Thoracic aorta (tissue), 2 donors: ENCODE measurements around the gene SSC5D. TPM values are rescaled to one million over a fixed set of nuclear protein-coding genes. Genes with fewer than 3 reads are reported as not detected.
"Not testable (repeated sequence)": the region's sequence is repeated elsewhere in the genome, so short reads cannot be mapped to it uniquely, and the experiment has no call there.

Source experiments
- ATAC-seq: fragments of 150-250 bp; one replicate; pipeline ENCODE4 v1.8.0; 2017; ENCODE audit warnings: low read depth; ENCODE audit not compliant: insufficient number of reproducible peaks, low FRiP score
- DNase-seq: peaks from one replicate; pipeline ENCODE4 v3.0.0-alpha.2; 2020; ENCODE audit warnings: low spot score
- H3K27ac ChIP-seq, 2 donors: fragments of 200-600 bp; sonication (generic); 1 replicate in 1 of 2; 2 replicates in 1 of 2; pipeline ENCODE4 v1.5.1; 2016; ENCODE audit warnings: mild to moderate bottlenecking in 2 of 2, moderate library complexity in 2 of 2
- H3K27me3 ChIP-seq: fragments of 200-600 bp; sonication (generic); replicated peaks from 2 replicates; pipeline ENCODE4 v1.6.0; 2016; ENCODE audit warnings: mild to moderate bottlenecking; ENCODE audit not compliant: insufficient read depth
- H3K36me3 ChIP-seq: fragments of 200-600 bp; sonication (generic); one replicate; pipeline ENCODE4 v1.5.1; 2016
- H3K4me1 ChIP-seq, 2 donors: fragments of 200-600 bp; sonication (generic); 1 replicate in 1 of 2; 2 replicates in 1 of 2; pipeline versions ENCODE4 v1.5.1 to v1.6.0; 2016; ENCODE audit warnings: low read depth in 2 of 2, mild to moderate bottlenecking in 1 of 2; ENCODE audit not compliant: control insufficient read depth in 1 of 2
- H3K4me3 ChIP-seq: fragments of 200-600 bp; sonication (generic); 2 replicates; pipeline ENCODE4 v1.5.1; 2016; ENCODE audit warnings: mild to moderate bottlenecking
- H3K9me3 ChIP-seq: fragments of 200-600 bp; sonication (generic); 2 replicates; pipeline ENCODE4 v1.5.1; 2016
- total RNA-seq, 2 donors: library from RNA; depleted of rRNA; stranded (reverse); fragments of >200 nt; gene quantifications; one replicate each; pipeline versions ENCODE4 v1.1.0 to v1.2.3, GENCODE V29; 2016
- TF ChIP-seq, protein P1 (sequence below): fragments of 200-600 bp; sonication (generic); IDR thresholded peaks from one replicate; pipeline ENCODE4 v1.5.1; 2019; ENCODE audit warnings: antibody characterized with exemption

SSC5D gene
- total RNA-seq, 2 donors from 2014 or later: 4.3 to 58.3 TPM

DNA sequence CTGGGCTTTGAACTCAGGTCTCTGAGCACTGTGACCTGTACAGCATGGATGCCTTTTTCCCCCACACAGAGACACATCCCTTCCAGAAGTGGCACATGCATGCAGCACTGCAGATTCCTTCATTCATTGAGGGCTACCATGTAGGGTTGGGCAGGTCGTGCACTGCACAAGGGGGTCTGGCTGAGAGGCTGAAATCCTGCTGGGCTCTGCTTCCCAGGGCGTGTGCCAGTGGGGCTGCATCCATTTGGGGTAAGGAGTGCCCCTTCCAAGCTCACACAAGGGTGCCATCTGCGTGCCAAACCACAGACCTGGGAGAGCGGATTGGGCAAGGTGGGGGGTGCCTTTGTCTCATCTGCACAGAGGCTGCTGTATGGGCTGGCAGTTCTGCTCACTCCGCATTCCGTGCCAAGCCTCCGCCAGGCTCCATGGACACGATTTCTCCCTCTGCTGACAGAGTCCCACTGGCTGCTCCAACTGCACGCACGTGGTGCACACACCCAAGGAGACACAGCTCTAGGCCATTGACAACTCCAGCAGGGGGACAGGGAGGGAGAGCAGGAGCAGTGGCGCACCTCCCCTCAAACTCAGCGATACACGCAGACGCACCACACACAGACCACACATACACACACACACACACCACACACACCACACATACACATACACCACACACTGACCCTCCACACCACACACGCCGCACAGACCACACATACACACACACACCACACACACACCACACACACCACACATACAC is 40.6 kb upstream of the SSC5D start:
- DNase-seq (no peak), ATAC-seq (no peak)
- H3K4me3 ChIP-seq: no peak overlapping the region
- H3K4me1 ChIP-seq: peaks cover 10 to 14% of the 10 kb centered on the region in 2 donors
- peaks cover 5% of the 10 kb centered on the region for H3K27me3 ChIP-seq
- H3K9me3 ChIP-seq: no peaks in the 10 kb centered on the region
- TF ChIP-seq, protein P1, sequence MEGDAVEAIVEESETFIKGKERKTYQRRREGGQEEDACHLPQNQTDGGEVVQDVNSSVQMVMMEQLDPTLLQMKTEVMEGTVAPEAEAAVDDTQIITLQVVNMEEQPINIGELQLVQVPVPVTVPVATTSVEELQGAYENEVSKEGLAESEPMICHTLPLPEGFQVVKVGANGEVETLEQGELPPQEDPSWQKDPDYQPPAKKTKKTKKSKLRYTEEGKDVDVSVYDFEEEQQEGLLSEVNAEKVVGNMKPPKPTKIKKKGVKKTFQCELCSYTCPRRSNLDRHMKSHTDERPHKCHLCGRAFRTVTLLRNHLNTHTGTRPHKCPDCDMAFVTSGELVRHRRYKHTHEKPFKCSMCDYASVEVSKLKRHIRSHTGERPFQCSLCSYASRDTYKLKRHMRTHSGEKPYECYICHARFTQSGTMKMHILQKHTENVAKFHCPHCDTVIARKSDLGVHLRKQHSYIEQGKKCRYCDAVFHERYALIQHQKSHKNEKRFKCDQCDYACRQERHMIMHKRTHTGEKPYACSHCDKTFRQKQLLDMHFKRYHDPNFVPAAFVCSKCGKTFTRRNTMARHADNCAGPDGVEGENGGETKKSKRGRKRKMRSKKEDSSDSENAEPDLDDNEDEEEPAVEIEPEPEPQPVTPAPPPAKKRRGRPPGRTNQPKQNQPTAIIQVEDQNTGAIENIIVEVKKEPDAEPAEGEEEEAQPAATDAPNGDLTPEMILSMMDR: no peak
- no peak overlapping the region for H3K27ac ChIP-seq
- no peaks in the 10 kb centered on the region for H3K36me3 ChIP-seq

DNA sequence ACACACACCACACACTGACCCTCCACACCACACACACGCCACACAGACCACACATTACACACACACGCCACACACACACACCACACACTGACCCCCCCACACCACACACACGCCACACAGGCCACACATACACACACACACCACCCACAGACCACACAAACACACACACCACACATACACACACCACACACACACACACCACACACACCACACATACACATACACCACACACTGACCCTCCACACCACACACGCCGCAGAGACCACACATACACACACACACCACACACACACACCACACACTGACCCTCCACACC is 40.1 kb upstream of the SSC5D start:
- H3K9me3 ChIP-seq, H3K27ac ChIP-seq, H3K4me3 ChIP-seq, ATAC-seq, DNase-seq, H3K36me3 ChIP-seq, H3K27me3 ChIP-seq: not testable (repeated sequence)
- peaks cover 10 to 19% of the 10 kb centered on the region in 2 donors for H3K4me1 ChIP-seq

DNA sequence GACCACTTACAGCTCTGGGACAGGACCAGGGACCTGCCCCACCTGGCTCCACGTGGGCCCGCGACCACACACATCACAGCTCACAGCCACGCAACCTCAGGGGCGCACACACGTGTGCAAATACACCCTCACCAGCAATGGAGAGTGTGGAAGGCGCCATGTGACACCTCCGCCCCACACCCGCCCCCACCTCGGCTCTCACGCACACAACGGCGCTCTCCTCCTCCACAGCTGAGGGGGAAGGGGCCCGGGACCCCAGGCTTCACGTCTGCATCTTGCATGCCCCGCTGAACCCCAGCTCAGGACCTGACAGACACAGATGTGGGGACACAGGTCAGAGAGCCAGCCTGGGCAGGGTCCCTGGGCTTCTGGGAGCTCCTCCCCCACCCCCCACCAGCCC is 38.8 kb upstream of the SSC5D start:
- H3K36me3 ChIP-seq: no peaks in the 10 kb centered on the region
- no peaks in the 10 kb centered on the region for H3K9me3 ChIP-seq
- H3K4me3 ChIP-seq: no peak overlapping the region
- ATAC-seq (no peak), DNase-seq (no peak)
- TF ChIP-seq, protein P1: no peak
- peaks cover 10 to 19% of the 10 kb centered on the region in 2 donors for H3K4me1 ChIP-seq
- H3K27ac ChIP-seq: no peak overlapping the region
- H3K27me3 ChIP-seq: no peaks in the 10 kb centered on the region

DNA sequence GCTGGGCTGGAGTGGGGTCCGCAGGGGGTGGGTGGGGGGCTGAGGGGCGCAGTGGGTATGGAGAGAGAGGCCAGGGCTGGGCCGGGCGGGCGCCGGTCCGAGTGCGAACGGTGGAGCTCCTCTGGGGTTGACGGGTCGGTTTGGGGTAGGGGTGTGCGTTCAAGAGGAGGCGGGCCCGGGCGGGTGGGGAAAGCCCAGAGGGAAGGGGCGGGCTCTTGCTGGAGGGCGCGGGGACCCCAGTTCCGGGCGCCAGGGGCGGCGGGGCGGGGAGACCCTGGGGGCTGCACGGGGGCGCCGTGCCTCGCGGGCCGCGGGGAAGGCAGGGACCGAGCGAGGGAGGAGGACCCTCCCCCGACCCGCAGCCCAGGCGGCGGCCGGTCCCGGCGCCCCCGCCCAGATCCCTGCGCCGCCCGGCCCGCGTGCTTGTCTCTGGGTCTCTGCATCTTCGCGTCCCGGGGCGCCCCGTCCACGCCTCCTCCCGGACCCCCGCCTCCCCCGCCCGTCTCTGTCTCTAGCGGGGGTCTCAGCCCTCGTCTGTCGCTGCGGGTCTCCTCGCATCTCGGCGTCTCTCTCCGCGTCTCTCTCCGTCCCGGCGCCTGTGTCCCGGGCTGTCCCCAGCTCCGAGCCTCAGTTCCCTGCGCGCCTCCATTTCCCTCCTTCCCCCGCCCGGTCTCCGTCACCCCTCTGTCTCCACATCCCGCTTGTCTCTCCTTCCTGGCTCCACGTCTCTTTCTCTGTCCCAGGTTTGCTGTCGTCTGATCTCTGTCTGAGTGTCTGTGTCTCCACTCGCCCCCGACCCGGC is 36.9 kb upstream of the SSC5D start:
- TF ChIP-seq, protein P1: no peak
- DNase-seq (no peak), ATAC-seq (no peak)
- no peaks in the 10 kb centered on the region for H3K9me3 ChIP-seq
- H3K36me3 ChIP-seq: no peaks in the 10 kb centered on the region
- peak overlapping the region; percentile 39 for H3K4me3 ChIP-seq
- peaks cover 10 to 19% of the 10 kb centered on the region in 2 donors for H3K4me1 ChIP-seq
- no peak overlapping the region for H3K27ac ChIP-seq
- no peaks in the 10 kb centered on the region for H3K27me3 ChIP-seq

DNA sequence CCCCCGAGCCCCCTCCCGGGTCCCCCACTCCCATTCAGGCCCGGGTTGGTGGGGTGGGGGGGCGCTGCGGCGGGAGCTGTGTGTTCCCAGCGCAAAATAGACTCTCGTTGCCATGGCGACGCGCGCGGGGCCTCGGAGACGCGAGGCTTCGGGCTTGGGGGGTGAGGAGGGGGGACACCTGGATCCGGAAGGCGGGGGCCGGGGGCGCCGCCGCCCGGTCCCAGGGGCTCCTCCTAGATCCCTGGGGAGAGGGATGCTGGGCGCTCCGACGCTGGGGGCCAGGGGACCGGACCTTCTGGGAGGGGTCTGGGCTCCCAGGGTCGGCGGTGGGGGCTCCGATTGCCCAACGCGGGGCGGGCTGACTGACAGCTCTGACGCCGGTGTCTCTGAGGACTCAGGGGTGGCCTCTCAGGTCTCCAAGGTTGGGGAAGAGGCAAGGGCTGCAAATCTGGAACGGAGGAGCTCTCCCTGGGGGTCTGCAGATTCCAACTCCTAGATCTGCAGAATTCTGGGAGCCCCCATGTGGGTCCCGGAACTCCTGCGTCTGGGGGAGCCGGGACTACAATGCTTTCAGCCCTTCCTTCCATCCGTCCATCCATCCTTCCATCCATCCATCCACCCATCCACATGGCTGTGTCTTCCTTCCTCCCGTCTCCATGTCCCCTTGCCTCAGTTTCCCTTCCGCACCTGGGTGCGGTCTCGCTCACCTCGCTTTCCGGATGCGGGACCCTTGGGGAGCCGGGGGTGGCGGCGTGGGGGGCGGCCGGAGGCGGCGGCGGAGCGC is 36.1 kb upstream of the SSC5D start:
- TF ChIP-seq, protein P1: no peak
- Histone ChIP-seq H3K4me3 (peak overlapping the region; percentile 39), H3K27me3 (no peaks in the 10 kb centered on the region), H3K36me3 (no peaks in the 10 kb centered on the region), H3K4me1 (peaks cover 10 to 19% of the 10 kb centered on the region in 2 donors), H3K27ac (no peak overlapping the region), H3K9me3 (no peaks in the 10 kb centered on the region)
- ATAC-seq: no peak
- DNase-seq: no peak
